PFSK-1 (cell line): ENCODE results near the gene ZC3H18.

Source experiments
- POLR2AphosphoS5 ChIP-seq: IDR thresholded peaks from 2 replicates; pipeline ENCODE4 v1.6.1; 2012; ENCODE audit warnings: low read depth, mild to moderate bottlenecking, control low read depth, low read length, moderate library complexity
- REST ChIP-seq, 2 experiments: IDR thresholded peaks; 2 replicates each; pipeline versions ENCODE4 v1.6.1 to v1.8.0; 2011 to 2012; ENCODE audit warnings: low read depth in 2 of 2, low read length in 2 of 2, control low read depth in 1 of 2, inconsistent platforms in 1 of 2, mild to moderate bottlenecking in 1 of 2, moderate library complexity in 1 of 2; ENCODE audit not compliant: insufficient read depth in 1 of 2
- SIN3A ChIP-seq: IDR thresholded peaks from 2 replicates; pipeline ENCODE4 v1.6.1; 2012; ENCODE audit warnings: mild to moderate bottlenecking, low read length, moderate library complexity, borderline replicate concordance; ENCODE audit not compliant: insufficient read depth
- TAF1 ChIP-seq: IDR thresholded peaks from 2 replicates; pipeline ENCODE4 v1.6.1; 2012; ENCODE audit warnings: low read length, control low read depth, borderline replicate concordance; ENCODE audit not compliant: insufficient read depth

GRCh38 chr16:88534638-88535190 is 35.5 kb upstream of the ZC3H18 start:
- no peak for TF ChIP-seq SIN3A
- no peak for TF ChIP-seq POLR2AphosphoS5
- TF ChIP-seq TAF1: no peak
- no peak for TF ChIP-seq REST (IDR thresholded peaks at IDR 0.05; ENCODE audit: insufficient read depth in 1 of 2, low read depth in 2 of 2, low read length in 2 of 2)
